ENCODE measurements around the gene RPS6KA2.

RPS6KA2 gene

DNA sequence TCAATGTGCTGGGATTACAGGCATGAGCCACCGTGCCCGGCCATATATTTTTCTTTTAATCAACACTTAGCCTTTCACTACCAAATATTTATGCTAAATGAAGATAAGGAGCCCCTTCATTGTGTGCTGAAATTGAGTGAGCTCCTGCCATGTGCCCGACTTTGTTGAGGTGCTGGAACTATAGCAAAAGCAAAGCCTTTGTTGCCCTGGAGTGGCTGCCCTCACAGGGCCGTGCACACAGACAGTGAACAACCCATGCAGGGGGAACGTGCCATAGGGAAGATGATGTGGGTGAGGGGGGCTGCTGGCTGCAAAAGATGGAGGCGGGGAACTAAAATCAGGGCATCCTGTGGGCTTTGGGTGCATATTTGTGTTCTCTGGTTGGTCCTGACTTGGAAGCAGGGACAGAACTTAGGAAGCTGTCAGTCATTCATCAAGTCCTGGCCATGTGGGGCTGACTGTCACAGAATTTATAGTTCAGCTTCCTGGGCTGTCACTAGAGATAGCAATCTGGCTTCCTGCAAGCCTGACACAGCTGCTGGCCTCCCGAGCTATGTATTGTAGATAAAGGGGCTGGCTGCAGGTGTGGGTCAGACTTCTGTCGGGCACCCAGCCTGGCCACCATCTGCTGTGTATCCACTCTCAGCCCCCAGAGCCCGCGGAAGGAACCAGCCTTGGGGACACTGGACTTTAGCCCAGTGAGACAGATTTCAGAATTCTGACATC, 187.5 kb downstream of the RPS6KA2 start:
- DNase-seq, result no peak

DNA sequence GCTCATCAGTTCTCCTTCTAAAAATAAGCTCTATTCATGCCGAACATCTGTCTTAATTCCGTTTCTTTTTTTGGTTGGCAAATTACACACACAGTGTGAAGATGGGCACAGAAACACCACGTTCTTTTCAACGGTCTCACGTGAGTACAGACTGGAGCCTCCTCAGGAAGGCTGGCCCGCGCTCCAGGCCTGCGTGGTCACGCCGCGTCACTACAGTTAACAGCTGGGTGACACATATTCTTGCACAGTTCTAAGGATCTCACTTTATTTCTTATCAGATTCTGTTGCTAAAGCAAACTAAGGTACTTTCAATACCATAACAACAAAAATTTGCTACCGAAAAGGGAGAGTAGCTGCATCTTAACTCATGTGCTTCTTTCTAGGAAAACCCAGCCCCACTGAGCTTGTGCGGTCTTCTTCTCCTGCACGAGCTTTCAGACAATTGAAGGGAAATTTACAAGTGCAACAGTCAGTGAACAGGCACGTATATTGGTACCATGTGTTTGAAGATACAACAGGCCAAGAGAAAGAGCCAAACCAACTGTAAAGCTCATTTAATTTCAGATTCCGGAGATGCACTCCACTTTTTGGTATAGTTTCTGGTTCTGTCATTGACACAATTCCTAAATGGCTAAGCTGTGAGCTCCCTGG, 188.7 kb downstream of the RPS6KA2 start:
- DNase-seq, result no peak

DNA sequence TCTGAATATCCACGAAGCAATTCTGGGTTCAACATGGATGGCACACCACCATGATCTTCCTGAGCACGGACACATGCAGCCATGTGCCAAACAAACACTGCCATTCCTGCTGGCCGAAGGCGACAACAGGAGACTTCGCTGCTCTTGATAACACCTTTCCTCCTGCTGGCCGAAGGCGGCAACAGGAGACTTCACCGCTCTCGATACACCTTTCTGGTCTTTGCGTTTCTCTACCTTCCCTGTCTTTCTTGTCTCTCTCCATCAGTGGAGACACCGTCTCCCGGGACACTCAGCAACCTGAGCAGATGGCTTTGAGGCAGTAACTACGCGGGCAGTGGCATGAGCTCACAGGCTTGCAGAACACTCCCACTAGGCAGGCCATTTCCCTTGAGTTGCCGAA, 189.4 kb downstream of the RPS6KA2 start:
- DNase-seq, result no peak

- DNase-seq, result no peak
Observed at GRCh38 chr6:166436195-166437139, 190.6 kb downstream of the RPS6KA2 start.

DNA sequence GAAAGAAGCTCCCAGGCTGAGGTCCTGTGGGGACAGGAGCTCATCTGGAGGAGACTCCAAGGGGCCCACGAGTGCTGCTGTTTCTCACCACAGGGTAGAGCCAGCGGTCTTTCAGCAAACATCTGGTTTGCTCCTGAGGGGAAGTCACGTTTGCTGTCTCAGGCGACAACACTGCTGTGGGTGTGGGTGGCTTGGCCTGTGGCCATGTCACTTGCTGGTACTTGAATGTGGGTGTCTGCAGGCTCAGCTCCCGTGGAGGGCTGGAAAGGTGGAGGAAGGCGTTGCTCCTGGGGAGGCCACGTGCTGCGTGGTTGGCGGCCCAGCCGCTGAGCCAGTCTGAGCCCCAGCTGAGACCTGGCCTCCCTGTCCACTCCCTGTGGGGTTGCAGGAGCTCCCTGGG, 191.5 kb downstream of the RPS6KA2 start:
- peak; percentile 7 for DNase-seq

GRCh38 chr6:166434336-166434735, 192.7 kb downstream of the RPS6KA2 start:
- DNase-seq, result no peak

DNA sequence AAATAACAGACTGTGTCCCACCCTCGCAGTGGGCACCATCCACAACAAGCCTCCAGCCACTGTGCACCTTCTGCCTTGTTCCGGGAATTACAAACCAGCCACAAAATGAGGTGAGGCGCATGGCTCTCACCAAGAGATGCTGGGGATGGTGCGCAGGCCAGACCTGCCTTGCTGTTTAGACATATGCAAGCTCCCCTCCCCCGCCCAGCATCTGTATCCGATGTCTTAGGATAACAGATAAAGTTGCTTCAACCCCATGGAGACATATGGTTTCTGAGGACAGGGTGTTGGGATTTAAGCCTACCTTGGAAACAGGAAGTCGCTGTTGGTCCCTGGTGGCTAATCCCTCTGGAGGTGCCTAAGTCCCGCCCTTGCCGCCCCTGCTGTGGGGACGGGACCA, 194.0 kb downstream of the RPS6KA2 start:
- no peak for DNase-seq

DNA sequence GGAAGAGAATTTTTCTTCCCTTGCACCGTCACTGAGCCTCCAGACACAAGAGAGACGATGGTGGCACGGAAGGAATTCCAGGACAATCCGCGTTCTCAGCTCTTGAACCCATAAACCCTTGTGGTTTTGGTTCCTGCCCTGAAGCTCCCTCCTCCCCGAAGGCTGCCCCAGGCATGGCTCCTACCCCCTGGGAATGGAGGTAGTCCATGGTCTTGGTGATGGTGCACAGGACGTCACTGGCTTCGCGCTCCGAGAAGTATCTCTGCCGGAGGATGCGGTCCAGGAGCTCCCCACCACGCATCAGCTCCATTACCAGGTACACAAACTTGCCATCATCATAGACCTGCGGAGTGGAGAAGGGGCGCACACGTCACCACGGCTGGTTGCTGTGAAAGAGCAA, 196.8 kb downstream of the RPS6KA2 start:
- no peak for DNase-seq

GRCh38 chr6:166424431-166424830, 202.6 kb downstream of the RPS6KA2 start:
- DNase-seq, result no peak

DNA sequence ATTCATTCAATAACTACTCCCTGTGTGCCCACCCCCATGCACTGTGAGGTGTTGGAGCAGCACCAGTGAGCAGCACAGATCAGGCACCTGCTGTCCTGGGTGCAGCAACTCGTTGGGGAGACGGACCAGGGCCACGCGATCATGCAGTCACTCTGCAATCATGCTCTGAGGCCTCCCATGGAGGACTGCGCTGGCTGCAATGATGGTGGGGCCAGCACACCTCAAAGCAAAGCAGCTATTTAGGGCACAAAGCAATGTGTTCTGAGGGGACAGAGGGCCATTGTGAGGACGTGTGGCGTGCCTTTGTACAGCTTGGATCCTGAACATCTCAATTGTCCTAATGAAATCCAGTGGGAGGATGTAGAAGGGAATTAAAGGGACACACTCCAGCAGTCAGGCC, 203.3 kb downstream of the RPS6KA2 start:
- DNase-seq, result no peak

DNA sequence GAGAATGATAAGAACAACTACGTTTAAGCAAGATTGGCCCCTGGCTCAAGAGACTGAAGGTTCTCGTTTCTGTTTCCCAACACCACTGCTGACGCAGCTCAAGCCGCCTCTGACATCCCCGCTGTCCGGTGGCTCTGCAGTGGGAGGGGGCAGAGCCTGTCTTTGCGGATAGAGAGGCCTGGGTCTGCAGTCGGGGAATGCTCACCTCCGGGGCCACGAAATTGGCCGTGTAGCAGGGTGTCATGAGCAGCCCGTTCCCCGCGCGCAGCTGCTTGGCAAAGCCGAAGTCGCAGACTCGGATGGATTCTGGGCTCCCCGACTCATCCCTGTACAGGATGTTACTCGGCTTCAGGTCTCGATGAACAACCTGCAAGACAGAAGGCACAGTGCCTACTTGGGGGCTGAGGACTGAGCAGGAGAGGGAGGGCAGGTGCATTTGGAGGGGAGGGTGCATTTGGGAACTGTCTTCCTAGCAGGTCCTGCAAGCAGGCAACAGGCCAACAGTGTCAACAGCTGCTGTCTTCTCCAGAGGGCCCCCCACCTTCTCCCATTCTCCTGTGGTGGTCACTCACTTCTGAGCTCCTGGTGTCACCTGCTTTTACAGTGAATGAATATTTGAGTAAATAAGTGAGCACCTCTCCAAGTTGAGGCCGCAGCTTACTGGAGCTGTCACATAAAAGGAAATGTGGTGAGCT, 203.9 kb downstream of the RPS6KA2 start:
- DNase-seq, result no peak

- DNase-seq, result no peak
Observed at GRCh38 chr6:166422201-166422940, 204.7 kb downstream of the RPS6KA2 start.

DNA sequence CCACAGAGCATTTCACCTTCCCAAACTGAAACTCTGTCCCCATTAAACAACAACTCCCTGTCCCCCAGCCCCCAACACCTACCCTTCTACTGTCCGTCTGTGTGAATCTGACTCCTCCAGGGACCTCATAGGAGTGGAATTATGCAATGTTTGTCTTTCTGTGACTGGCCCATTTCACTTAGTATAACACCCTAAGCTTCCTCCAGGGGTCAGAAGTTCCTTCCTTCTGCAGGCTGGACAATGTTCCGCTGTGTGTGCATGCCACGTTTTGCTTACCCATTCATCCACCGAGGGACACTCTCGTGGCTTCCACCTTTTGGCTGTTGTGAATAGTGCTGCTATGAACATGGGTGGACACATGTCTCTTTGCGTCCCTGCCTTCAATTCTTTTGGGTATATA, 206.7 kb downstream of the RPS6KA2 start:
- DNase-seq, result no peak

DNA sequence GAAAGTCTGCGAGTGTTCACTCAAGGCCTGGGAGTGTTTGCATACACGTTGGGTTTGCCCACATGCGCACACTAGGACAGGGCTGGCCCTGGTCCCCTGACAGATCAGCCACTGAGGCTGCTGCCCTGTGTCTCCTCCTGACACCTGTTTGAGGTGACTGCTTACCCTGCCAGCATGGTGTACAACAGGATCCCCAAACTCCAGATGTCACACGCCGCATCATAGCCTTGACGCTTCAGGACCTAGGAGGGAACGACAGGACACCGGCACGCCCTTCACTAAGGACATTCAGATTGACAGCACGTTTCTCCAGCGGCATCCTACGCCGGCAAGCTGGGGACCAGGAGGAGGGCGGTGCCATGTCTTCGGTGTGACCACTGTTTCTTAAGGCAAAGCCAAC, 207.3 kb downstream of the RPS6KA2 start:
- DNase-seq, result no peak

- DNase-seq, result no peak
Observed at GRCh38 chr6:166419286-166419685, 207.8 kb downstream of the RPS6KA2 start.

DNA sequence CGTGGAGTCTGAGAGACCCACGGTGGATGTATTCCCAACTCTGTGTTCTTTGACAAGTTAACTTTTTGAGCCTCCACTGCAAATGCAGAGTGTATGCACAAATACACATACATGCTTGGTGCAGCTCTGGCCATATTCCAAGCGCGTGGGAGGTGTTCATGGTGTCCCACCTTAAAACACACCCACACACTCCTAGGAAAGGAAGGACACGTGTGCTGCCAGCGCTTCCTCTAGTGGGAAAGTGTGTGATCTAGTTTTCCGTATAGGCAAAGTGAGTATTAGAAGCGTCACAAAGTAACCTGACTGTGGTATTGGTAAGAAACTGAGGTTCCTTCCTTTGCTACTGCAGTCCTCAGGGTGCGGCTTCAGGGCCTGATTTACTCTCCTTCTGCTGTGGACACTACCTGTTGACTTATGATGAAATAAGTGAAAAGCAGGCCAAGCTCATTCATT, 208.3 kb downstream of the RPS6KA2 start:
- DNase-seq, result no peak

DNA sequence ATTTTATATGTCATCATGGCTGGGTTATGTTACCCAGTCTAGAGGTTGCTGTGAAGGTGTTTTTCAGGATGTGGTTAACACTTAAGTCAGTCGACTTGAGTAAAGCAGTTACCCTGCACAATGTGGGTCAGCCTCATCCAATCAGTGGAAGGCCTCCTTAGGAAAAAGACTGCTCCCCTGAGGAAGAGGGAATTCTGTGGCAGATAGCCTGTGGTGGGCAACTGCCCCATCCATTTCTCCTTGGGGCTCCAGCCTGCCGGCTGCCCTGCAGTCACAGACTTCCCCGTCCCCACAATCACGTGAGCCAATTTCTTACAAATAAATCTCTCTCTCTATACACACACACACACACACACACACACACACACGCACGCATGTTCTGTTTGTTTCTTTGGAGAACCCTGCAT, 209.8 kb downstream of the RPS6KA2 start:
- no peak for DNase-seq

- no peak for DNase-seq
Observed at GRCh38 chr6:166415833-166416347, 211.2 kb downstream of the RPS6KA2 start.

DNA sequence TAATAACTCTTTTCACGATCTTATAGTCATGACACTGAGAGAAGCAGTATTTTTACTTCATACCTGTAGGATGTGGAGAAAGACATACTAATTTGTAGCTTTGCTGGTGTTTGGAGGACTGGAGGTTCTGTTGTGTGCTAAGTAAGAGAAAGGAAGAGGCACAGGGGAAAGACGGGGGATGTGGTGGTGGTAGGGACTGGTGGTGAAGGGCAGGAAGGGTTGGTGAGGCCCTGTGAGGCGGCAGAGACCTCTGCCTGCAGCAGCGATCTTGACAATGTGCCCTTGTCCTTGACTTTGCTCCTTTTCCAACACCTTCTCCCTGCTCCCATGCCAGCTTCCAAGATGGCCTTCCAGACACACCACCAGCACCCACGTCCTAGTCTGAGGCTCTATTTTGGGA, 211.7 kb downstream of the RPS6KA2 start:
- DNase-seq, result no peak

- DNase-seq, result no peak
Observed at GRCh38 chr6:166413491-166413951, 213.5 kb downstream of the RPS6KA2 start.

- no peak for DNase-seq
Observed at GRCh38 chr6:166412911-166413384, 214.1 kb downstream of the RPS6KA2 start.

Data from NCI-H2029 (cell line).